GM23248 (cell line): ENCODE measurements around the gene ACOT11.

Experiments
- EZH2 ChIP-seq: fragments of 200-600 bp; sonication (generic); IDR thresholded peaks from 2 replicates; pipeline ENCODE4 v1.6.1; 2018; ENCODE audit warnings: antibody characterized with exemption, mild to moderate bottlenecking; ENCODE audit not compliant: insufficient read depth, poor library complexity, severe bottlenecking
- EZH2phosphoT487 ChIP-seq: fragments of 200-600 bp; sonication (generic); IDR thresholded peaks from 2 replicates; pipeline ENCODE4 v1.6.1; 2018; ENCODE audit warnings: antibody characterized with exemption, moderate library complexity, mild to moderate bottlenecking, low read depth; ENCODE audit not compliant: insufficient read depth

- TF ChIP-seq EZH2phosphoT487 (no peak), EZH2 (no peak)
Measured at GRCh38 chr1:54582566-54583306, 34.7 kb downstream of the ACOT11 start.
